Vagina (tissue), 2 donors: Measurements from ENCODE around the gene PDHA1. TPM values are rescaled to one million over a fixed set of nuclear protein-coding genes. Genes with fewer than 3 reads are reported as not detected.
A peak's percentile ranks its signal among the peaks of the same experiment; 100 is the strongest.

Experiments
- DNase-seq, 2 donors: peaks; one replicate each; pipeline ENCODE4 v3.0.0-alpha.2; 2017; ENCODE audit errors: extremely low spot score in 2 of 2
- H3K27ac ChIP-seq: fragments of 200-600 bp; sonication (generic); one replicate; pipeline ENCODE4 v1.5.1; 2019
- H3K27me3 ChIP-seq: fragments of 200-600 bp; sonication (generic); one replicate; pipeline ENCODE4 v1.5.1; 2019
- H3K36me3 ChIP-seq, 2 donors: fragments of 200-600 bp; sonication (generic); one replicate each; pipeline ENCODE4 v1.5.1; 2017 to 2019
- H3K4me1 ChIP-seq: fragments of 200-600 bp; sonication (generic); one replicate; pipeline ENCODE4 v1.5.1; 2019
- H3K4me3 ChIP-seq, 2 donors: fragments of 200-600 bp; sonication (generic); 1 replicate in 1 of 2; 2 replicates in 1 of 2; pipeline ENCODE4 v1.5.1; 2016 to 2019
- H3K9me3 ChIP-seq: fragments of 200-600 bp; sonication (generic); one replicate; pipeline ENCODE4 v1.5.1; 2019
- POLR2A ChIP-seq, 2 donors: fragments of 450-650 bp; IDR thresholded peaks; one replicate each; pipeline ENCODE4 v1.6.1; 2017; ENCODE audit warnings: antibody characterized with exemption in 2 of 2, mild to moderate bottlenecking in 2 of 2, moderate library complexity in 2 of 2
- POLR2AphosphoS5 ChIP-seq, 2 donors: sonication (generic); formaldehyde crosslinking; IDR thresholded peaks; one replicate each; pipeline ENCODE4 v1.9.0; 2017; ENCODE audit warnings: antibody characterized with exemption in 2 of 2, mild to moderate bottlenecking in 2 of 2, low read depth in 1 of 2; ENCODE audit not compliant: insufficient read depth in 1 of 2
- intact Hi-C: fragments of 100-400 bp; cut with DNase I; formaldehyde crosslinking; loops from one replicate; pipeline ENCODE4 v1.15.1; 2023
- total RNA-seq: library from RNA; depleted of rRNA; stranded (reverse); fragments of >200 nt; gene quantifications from one replicate; pipeline ENCODE4 v1.2.3, GENCODE V29; 2016
- TF ChIP-seq, protein P1 (sequence below), 3 experiments: fragments of 450-650 bp in 2 of 3; fragments of 200-600 bp in 1 of 3; sonication (generic) in 1 of 3; IDR thresholded peaks; one replicate each; pipeline ENCODE4 v1.5.1; 2017 to 2019; ENCODE audit warnings: antibody characterized with exemption in 3 of 3, mild to moderate bottlenecking in 2 of 3, moderate library complexity in 2 of 3

The PDHA1 gene
- total RNA-seq, 1 donor from 2014 or later = 41.0 TPM

DNA sequence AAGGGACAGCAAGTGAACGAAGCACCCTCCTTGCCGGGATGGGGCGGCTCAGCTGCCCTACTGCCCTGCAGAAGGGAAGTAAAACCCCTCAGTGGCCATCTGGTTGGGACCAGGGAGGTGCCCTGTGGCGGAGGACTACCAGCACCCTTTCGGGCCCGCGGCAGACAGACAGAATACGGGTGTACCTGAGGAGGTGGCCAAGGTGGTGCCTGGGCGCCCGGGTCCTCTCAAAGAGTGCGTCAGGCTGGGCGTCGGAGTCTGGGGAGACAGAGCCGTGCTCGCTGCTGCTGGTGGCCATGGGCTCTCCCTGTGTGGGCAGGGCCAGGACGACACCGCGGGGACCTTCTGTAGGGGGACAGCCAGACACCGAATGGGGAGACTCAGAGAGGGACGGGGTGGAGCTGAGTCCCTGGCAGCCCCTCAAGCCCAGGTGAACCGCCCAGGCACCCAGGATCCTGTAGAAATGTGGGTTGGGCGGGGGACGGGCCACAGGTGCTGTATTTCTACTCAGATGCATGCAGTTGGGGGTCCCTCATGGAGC lies 29.7 kb downstream of the PDHA1 start:
- no peaks in the 10 kb centered on the region for H3K27me3 ChIP-seq
- H3K36me3 ChIP-seq = no peaks in the 10 kb centered on the region
- H3K4me3 ChIP-seq = peak overlapping the region; percentile 37 to 43
- H3K4me1 ChIP-seq = no peaks in the 10 kb centered on the region
- TF ChIP-seq POLR2AphosphoS5 (IDR thresholded peaks at IDR 0.05; ENCODE audit: insufficient read depth in 1 of 2, low read depth in 1 of 2) (no peak), POLR2A (IDR thresholded peaks at IDR 0.05) (no peak)
- TF ChIP-seq, protein P1, sequence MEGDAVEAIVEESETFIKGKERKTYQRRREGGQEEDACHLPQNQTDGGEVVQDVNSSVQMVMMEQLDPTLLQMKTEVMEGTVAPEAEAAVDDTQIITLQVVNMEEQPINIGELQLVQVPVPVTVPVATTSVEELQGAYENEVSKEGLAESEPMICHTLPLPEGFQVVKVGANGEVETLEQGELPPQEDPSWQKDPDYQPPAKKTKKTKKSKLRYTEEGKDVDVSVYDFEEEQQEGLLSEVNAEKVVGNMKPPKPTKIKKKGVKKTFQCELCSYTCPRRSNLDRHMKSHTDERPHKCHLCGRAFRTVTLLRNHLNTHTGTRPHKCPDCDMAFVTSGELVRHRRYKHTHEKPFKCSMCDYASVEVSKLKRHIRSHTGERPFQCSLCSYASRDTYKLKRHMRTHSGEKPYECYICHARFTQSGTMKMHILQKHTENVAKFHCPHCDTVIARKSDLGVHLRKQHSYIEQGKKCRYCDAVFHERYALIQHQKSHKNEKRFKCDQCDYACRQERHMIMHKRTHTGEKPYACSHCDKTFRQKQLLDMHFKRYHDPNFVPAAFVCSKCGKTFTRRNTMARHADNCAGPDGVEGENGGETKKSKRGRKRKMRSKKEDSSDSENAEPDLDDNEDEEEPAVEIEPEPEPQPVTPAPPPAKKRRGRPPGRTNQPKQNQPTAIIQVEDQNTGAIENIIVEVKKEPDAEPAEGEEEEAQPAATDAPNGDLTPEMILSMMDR (IDR thresholded peaks at IDR 0.05) = no peak
- no peaks in the 10 kb centered on the region for H3K9me3 ChIP-seq
- intact Hi-C loops = no loop called here
- H3K27ac ChIP-seq = no peak overlapping the region
- DNase-seq = no peak

DNA sequence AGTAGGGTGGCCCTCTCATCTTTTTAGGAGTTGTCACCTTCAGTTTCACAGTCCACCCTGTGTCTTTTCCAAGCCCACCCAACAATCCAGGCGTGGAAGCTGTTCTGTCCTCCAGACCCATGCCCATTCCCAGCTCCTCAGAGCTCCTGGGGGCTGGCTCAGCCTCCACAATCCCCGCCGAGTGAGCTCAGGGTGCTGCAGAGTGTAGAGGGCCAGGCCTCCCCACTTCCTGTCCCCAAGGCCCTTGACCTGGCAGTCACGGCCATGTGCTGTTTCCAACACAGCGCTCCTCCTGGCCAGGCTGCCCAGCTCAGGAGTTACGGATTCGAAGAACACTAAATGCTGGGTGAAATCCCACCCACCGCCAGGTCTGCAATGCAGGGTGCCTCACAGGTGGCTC lies 31.8 kb downstream of the PDHA1 start:
- no peak for DNase-seq
- Histone ChIP-seq H3K27ac (no peak overlapping the region), H3K4me3 (no peak overlapping the region), H3K9me3 (no peaks in the 10 kb centered on the region), H3K27me3 (no peaks in the 10 kb centered on the region), H3K36me3 (no peaks in the 10 kb centered on the region), H3K4me1 (no peaks in the 10 kb centered on the region)
- intact Hi-C loops = no loop called here
- TF ChIP-seq, protein P1 (IDR thresholded peaks at IDR 0.05) = no peak
- no peak for TF ChIP-seq POLR2A (IDR thresholded peaks at IDR 0.05)
- no peak for TF ChIP-seq POLR2AphosphoS5 (IDR thresholded peaks at IDR 0.05; ENCODE audit: insufficient read depth in 1 of 2, low read depth in 1 of 2)

DNA sequence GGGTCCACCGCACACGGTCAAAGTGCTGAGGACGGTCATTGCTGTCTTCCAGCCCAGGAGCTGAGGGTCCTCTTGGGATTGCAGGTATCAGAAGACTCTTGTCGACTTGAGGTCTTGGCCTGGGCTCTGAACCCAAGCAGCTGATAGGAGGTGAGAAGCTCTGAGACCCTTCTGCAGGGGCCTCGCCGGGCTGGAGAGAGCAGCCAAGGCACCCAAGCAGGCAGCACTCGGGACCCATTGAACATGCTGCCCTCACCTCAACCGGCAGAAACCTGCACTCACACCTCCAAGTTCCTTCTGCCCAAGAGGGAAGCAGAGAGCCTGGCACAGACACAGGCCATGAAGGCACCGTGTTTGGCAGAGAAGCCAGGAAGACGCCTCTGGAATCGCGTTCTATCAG lies 34.1 kb downstream of the PDHA1 start:
- Histone ChIP-seq H3K9me3 (no peaks in the 10 kb centered on the region), H3K36me3 (no peaks in the 10 kb centered on the region), H3K27me3 (no peaks in the 10 kb centered on the region), H3K4me3 (no peak overlapping the region), H3K27ac (no peak overlapping the region), H3K4me1 (no peaks in the 10 kb centered on the region)
- intact Hi-C loops = no loop called here
- no peak for DNase-seq
- TF ChIP-seq POLR2A (IDR thresholded peaks at IDR 0.05) (no peak), POLR2AphosphoS5 (IDR thresholded peaks at IDR 0.05; ENCODE audit: insufficient read depth in 1 of 2, low read depth in 1 of 2) (no peak)
- TF ChIP-seq, protein P1 (IDR thresholded peaks at IDR 0.05) = no peak

DNA sequence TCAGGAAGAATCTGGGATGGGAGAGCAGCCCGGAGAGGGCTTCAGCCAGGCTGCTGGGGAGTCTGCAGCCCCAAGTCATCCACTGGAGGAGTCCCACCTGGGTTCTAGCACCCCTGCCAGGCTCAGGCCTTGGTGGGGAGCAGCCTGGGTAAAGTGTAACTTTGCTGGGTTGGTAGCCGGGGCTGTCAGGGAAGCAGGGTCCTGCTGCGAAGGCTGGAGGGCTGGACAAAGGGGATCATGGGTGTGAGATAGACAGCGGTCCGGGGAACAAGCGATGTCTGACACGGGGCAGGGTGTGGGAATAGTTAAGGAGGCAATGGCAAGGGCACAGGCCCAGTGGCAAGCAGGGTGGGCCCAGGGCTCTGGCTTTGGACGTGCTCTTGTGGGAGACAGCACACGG lies 37.6 kb downstream of the PDHA1 start:
- TF ChIP-seq POLR2AphosphoS5 (IDR thresholded peaks at IDR 0.05; ENCODE audit: insufficient read depth in 1 of 2, low read depth in 1 of 2) = no peak
- no peak for TF ChIP-seq POLR2A (IDR thresholded peaks at IDR 0.05)
- Histone ChIP-seq H3K9me3 (no peaks in the 10 kb centered on the region), H3K4me3 (no peak overlapping the region), H3K27me3 (no peaks in the 10 kb centered on the region), H3K27ac (no peak overlapping the region), H3K36me3 (no peaks in the 10 kb centered on the region), H3K4me1 (no peaks in the 10 kb centered on the region)
- intact Hi-C loops = no loop called here
- DNase-seq = no peak

DNA sequence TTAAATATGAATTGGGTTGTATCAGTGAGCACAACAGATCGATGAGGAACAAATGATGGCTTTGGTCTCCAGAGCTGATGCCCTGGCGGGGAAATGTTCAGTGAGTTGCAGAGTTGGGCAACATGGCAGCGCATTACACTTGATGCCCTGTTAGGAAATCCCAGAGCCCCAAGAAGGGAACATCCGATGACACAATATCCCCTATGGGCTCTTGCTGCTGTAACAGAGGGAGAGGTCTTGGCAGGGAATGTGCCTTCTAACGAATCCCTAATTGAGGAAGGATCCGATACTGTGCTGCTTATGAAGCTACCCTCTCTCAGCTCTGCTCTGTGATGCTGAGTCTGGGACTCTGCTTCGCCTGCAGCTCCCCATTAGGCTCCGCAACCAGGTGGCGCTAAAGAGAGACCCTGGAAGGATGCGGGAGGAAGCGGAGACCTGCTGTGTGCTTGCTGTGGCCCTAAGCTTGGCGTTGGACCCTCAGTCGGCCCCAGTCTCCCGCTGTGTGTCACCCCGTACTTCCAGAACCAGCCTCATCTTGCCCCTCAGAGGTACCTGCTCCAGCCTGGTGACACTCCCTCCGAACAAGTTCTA lies 38.9 kb downstream of the PDHA1 start:
- TF ChIP-seq POLR2A (IDR thresholded peaks at IDR 0.05) (no peak), POLR2AphosphoS5 (IDR thresholded peaks at IDR 0.05; ENCODE audit: insufficient read depth in 1 of 2, low read depth in 1 of 2) (no peak)
- TF ChIP-seq, protein P1 (IDR thresholded peaks at IDR 0.05) = no peak
- H3K36me3 ChIP-seq = no peaks in the 10 kb centered on the region
- no peaks in the 10 kb centered on the region for H3K9me3 ChIP-seq
- intact Hi-C loops = no loop called here
- no peaks in the 10 kb centered on the region for H3K27me3 ChIP-seq
- no peak overlapping the region for H3K4me3 ChIP-seq
- H3K27ac ChIP-seq = no peak overlapping the region
- H3K4me1 ChIP-seq = no peaks in the 10 kb centered on the region
- no peak for DNase-seq
